Gastroesophageal sphincter (tissue), 4 donors: ENCODE data around the gene ISG20. TPM values are rescaled to one million over a fixed set of nuclear protein-coding genes. Genes with fewer than 3 reads are reported as not detected.

Experiments
- ATAC-seq: fragments of 150-250 bp; one replicate; pipeline ENCODE4 v1.9.1; 2016; ENCODE audit warnings: mild to moderate bottlenecking, moderate library complexity
- H3K27ac ChIP-seq, 4 donors: fragments of 200-600 bp; sonication (generic) in 3 of 4; 1 replicate in 3 of 4; 2 replicates in 1 of 4; pipeline ENCODE4 v1.5.1; 2016 to 2019
- H3K27me3 ChIP-seq: fragments of 200-600 bp; sonication (generic); one replicate; pipeline ENCODE4 v1.5.1; 2019
- H3K36me3 ChIP-seq, 2 donors: fragments of 200-600 bp; sonication (generic); one replicate each; pipeline ENCODE4 v1.5.1; 2019; ENCODE audit warnings: control low read depth in 1 of 2
- H3K4me1 ChIP-seq, 3 donors: fragments of 200-600 bp; sonication (generic); 1 replicate in 2 of 3; 2 replicates in 1 of 3; pipeline ENCODE4 v1.5.1; 2016 to 2019; ENCODE audit warnings: control low read depth in 2 of 3
- H3K4me3 ChIP-seq, 2 donors: fragments of 200-600 bp; sonication (generic); one replicate each; pipeline ENCODE4 v1.5.1; 2019; ENCODE audit warnings: mild to moderate bottlenecking in 1 of 2, moderate library complexity in 1 of 2
- H3K9me3 ChIP-seq, 3 donors: fragments of 200-600 bp; sonication (generic); one replicate each; pipeline ENCODE4 v1.5.1; 2017 to 2019; ENCODE audit warnings: control low read depth in 2 of 3
- CTCF ChIP-seq, 4 experiments: fragments of 200-600 bp in 2 of 4; fragments of 450-650 bp in 2 of 4; sonication (generic) in 1 of 4; IDR thresholded peaks; one replicate each; pipeline ENCODE4 v1.5.1; 2017 to 2019; ENCODE audit warnings: antibody characterized with exemption in 4 of 4, mild to moderate bottlenecking in 2 of 4, moderate library complexity in 2 of 4
- EP300 ChIP-seq: sonication (generic); formaldehyde crosslinking; IDR thresholded peaks from one replicate; pipeline ENCODE4 v1.6.1; 2017; ENCODE audit warnings: antibody characterized with exemption, mild to moderate bottlenecking
- POLR2A ChIP-seq, 2 donors: fragments of 450-650 bp; IDR thresholded peaks; one replicate each; pipeline ENCODE4 v1.6.1; 2017; ENCODE audit warnings: antibody characterized with exemption in 2 of 2, mild to moderate bottlenecking in 2 of 2, moderate library complexity in 1 of 2
- POLR2AphosphoS5 ChIP-seq: sonication (generic); formaldehyde crosslinking; IDR thresholded peaks from one replicate; pipeline ENCODE4 v1.6.1; 2017; ENCODE audit warnings: antibody characterized with exemption
- WGBS, 2 donors: methylation state at CpG; one replicate each; pipeline ENCODE4 v1.1.5; 2018; ENCODE audit warnings: low coverage in 1 of 2; 5-methylcytosine and 5-hydroxymethylcytosine counted together
- total RNA-seq, 4 donors: library from RNA; depleted of rRNA; stranded (reverse); fragments of >200 nt; gene quantifications; one replicate each; pipeline ENCODE4 v1.1.0, GENCODE V29; 2016

The ISG20 gene
- total RNA-seq, 4 donors from 2014 or later = 2.5 to 8.7 (median 5.9) TPM

GRCh38 chr15:88605189-88606069 is 33.4 kb upstream of the ISG20 start:
- no peak for TF ChIP-seq POLR2AphosphoS5
- TF ChIP-seq CTCF (IDR thresholded peaks at IDR 0.05) = no peak
- TF ChIP-seq POLR2A (IDR thresholded peaks at IDR 0.05) = no peak
- TF ChIP-seq EP300 = no peak
- Histone ChIP-seq H3K36me3 (no peaks in the 10 kb centered on the region), H3K27ac (no peak overlapping the region), H3K4me3 (peak overlapping the region in 1 of 2 donors; percentile 8), H3K27me3 (peaks cover 46% of the 10 kb centered on the region), H3K9me3 (no peaks in the 10 kb centered on the region), H3K4me1 (peaks cover 0 to 20% (median 0%) of the 10 kb centered on the region in 3 donors)
- 0 to 4% methylated on average over 5 to 6 of the region's 58 CpGs for WGBS, 2 donors
- no peak for ATAC-seq

GRCh38 chr15:88606070-88606794 is 32.6 kb upstream of the ISG20 start:
- Histone ChIP-seq H3K36me3 (no peaks in the 10 kb centered on the region), H3K27me3 (peaks cover 46% of the 10 kb centered on the region), H3K4me3 (no peak overlapping the region), H3K27ac (no peak overlapping the region), H3K4me1 (peaks cover 0 to 20% (median 0%) of the 10 kb centered on the region in 3 donors), H3K9me3 (no peaks in the 10 kb centered on the region)
- ATAC-seq = no peak
- no peak for TF ChIP-seq POLR2AphosphoS5
- no peak for TF ChIP-seq EP300
- WGBS, 2 donors = 6 to 9% methylated on average over 11 to 25 of the region's 26 CpGs

- no peaks in the 10 kb centered on the region for H3K36me3 ChIP-seq
- 67% methylated on average over 1 of the region's 1 CpG; no CpG with 5 or more reads in 1 of the 2 donors for WGBS, 2 donors
- TF ChIP-seq EP300 (no peak), POLR2A (IDR thresholded peaks at IDR 0.05) (no peak), POLR2AphosphoS5 (no peak), CTCF (IDR thresholded peaks at IDR 0.05) (no peak)
- H3K27ac ChIP-seq = no peak overlapping the region
- H3K4me1 ChIP-seq = peaks cover 0 to 20% (median 0%) of the 10 kb centered on the region in 3 donors
- H3K4me3 ChIP-seq = no peak overlapping the region
- ATAC-seq = no peak
- peaks cover 61% of the 10 kb centered on the region for H3K27me3 ChIP-seq
- H3K9me3 ChIP-seq = no peaks in the 10 kb centered on the region
These were observed 30.9 kb upstream of the ISG20 start for GRCh38 chr15:88607951-88608350.

GRCh38 chr15:88608607-88609181 is 30.1 kb upstream of the ISG20 start:
- 61 to 90% methylated on average over 3 to 4 of the region's 4 CpGs for WGBS, 2 donors
- peaks cover 62% of the 10 kb centered on the region for H3K27me3 ChIP-seq
- TF ChIP-seq POLR2A (IDR thresholded peaks at IDR 0.05) = no peak
- TF ChIP-seq CTCF (IDR thresholded peaks at IDR 0.05) = no peak
- TF ChIP-seq POLR2AphosphoS5 = no peak
- TF ChIP-seq EP300 = no peak

GRCh38 chr15:88609344-88610090 is 29.3 kb upstream of the ISG20 start:
- Histone ChIP-seq H3K4me1 (peaks cover 0 to 18% (median 0%) of the 10 kb centered on the region in 3 donors), H3K4me3 (no peak overlapping the region), H3K27me3 (peaks cover 59% of the 10 kb centered on the region), H3K27ac (no peak overlapping the region), H3K36me3 (no peaks in the 10 kb centered on the region), H3K9me3 (no peaks in the 10 kb centered on the region)
- ATAC-seq = no peak
- 30 to 57% methylated on average over 1 to 4 of the region's 4 CpGs for WGBS, 2 donors
- TF ChIP-seq POLR2A (IDR thresholded peaks at IDR 0.05) = no peak
- no peak for TF ChIP-seq EP300
- no peak for TF ChIP-seq POLR2AphosphoS5
- no peak for TF ChIP-seq CTCF (IDR thresholded peaks at IDR 0.05)

More at GRCh38 chr15:88608607-88609181, 30.1 kb upstream of the ISG20 start:
- H3K27ac ChIP-seq = no peak overlapping the region
- ATAC-seq = no peak
- peaks cover 0 to 20% (median 0%) of the 10 kb centered on the region in 3 donors for H3K4me1 ChIP-seq
- H3K36me3 ChIP-seq = no peaks in the 10 kb centered on the region
- no peaks in the 10 kb centered on the region for H3K9me3 ChIP-seq
- H3K4me3 ChIP-seq = no peak overlapping the region
